Measurements from ENCODE around the gene TMEM132C.
A peak's percentile ranks its signal among the peaks of the same experiment; 100 is the strongest.

TMEM132C gene

DNA sequence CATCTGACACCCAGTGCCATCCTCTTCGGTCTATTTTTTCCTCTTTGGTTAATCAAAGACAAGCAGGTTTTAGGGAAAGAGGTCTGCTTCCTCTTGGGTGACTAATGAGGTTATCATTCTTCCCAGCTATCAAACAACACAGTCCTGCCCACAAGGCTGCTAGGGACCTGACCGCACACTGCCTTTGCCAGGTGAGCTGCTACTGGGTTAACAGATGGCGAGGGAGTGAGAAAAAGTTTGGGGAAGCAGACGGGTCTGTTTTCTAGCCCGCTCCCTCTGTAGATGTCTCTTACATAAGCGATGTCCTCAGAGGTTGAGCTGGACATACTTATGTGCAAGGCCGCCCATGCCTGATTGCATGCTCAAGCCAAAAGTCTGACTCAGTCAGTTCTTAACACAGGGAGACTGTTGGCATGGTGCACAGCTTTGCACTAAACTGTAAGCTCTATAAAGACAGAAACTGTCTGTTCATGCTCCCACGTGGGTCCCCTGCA, 462.7 kb downstream of the TMEM132C start:
- peak; percentile 52 for DNase-seq

DNA sequence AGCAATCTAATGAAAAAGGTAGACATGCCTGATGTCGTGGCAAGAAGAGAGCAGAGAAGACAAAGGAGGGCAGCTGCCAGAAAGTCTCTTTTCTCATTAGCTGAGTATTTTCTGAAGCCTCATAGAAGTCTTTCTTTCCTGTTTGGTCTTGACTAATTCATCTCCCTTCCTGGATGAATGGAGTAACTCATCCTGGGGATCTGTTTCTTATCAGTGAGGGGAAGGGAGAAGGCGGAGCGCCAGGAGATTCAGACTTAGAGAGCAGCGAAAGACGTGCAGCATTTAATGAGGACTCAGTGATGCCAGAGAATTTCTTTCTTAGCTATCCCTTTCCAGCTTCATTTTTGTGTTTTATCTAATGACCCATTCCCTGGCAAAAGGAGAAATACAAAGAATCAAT, 467.4 kb downstream of the TMEM132C start:
- DNase-seq, result no peak

DNA sequence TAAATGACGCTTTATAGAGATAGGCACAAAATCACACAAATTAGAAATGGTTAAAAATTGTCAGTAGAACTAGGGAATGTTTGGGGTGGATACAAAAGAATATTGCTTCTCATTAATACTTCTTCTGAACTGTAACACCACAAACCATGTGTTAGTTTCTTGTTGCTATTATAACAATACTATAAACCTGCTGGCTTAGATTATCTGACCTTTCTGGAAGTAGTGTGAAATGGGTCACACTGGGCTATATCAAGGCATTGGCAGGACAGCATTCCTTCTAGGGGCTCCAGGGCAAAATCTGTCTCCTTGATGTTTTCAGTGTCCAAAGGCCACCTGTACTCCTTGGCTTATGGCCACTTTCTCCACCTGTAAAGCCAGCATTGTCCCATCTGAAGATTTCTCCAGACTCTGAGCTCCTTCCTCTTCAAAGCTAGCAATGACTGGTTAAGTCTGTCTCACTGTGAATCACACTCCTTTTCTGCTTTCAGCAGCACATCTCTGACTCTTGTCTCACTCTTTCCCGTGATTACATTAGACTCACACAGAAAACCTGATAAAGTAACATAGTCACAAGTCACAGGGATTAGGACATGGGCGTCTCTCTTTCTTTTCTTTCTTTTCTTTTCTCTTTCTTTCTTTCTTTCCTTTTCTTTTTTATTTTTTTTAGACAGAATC, 470.5 kb downstream of the TMEM132C start:
- no peak for DNase-seq

DNA sequence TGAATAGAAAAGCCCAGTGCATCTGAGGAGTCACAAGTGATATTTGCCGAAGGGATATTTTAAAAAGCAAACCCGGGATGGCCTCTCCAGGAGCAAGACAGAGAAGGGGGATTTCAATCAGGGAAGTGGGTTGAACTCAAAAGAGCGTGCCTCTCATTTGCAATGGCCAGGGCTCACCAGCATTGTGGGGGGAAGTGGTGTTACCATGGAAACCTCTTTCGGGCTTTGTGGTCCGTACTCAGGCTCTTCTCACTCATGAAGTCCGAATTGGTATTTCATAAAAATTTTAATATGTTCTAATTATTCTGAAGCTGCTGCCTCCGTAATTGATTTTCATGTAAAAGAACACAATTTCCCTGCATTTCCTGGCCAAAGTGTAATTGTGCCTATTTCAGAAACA, 476.9 kb downstream of the TMEM132C start:
- DNase-seq, result no peak

DNA sequence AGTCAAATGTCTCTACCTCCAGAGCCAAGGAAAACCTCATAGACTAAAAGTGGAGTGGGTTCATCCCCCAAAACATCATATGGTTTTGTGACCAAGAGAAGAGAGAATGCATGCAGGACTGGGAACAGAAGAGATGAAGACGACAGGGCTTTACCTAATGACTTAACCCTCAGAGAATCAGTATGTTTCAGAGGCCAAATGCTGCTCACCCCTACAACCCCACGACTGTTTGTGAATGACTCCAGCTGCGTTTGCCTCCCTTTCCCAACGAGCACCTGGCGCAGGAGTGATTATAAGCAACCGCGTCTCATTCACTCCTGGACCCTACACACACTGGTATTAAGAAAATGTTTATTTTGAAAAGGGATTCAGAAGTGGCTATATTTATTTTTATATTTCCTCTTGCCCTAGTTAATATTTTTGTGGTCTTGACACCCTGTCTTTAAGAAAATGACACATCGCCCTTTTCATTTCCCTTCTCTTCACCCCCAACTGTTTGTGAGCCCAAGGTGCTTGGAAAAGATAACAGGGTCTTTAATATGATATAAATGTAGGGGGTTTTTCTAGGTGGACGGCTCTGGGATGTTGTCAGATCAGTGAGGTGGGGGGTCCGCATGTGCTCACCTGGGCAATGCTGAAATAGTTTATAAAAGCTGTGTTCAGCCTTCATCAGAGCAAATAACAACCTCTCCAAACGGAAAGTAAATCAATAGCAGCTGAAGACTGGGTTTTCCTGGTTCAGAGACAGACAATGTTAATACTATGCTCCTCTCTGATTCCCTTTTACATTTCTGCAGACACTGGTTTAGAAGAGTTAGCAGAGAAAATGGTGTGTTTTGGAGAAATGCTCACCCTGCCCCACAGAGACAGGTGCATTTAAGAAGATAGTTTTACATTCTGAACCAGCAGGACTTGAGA, 479.1 kb downstream of the TMEM132C start:
- DNase-seq, result no peak

DNA sequence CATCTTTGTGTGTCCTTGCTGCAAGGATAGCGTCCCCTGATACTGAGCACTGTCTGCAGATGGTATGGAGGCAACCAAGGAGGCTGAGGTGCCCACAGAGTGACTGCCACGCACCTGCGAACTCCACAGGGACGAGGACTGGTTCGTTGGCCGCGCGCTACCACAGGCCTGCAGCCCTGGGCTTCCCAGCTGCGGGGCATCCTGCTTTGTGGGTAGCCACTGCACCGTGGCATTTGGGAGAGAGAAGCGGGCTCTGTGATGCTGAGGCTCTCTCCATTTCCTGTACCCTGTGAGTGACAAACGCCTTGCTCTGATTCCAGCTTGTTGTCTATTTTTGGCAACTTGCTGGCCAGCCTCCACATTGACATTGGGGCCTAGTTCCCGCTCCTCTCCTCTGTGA, 480.5 kb downstream of the TMEM132C start:
- no peak for DNase-seq

DNA sequence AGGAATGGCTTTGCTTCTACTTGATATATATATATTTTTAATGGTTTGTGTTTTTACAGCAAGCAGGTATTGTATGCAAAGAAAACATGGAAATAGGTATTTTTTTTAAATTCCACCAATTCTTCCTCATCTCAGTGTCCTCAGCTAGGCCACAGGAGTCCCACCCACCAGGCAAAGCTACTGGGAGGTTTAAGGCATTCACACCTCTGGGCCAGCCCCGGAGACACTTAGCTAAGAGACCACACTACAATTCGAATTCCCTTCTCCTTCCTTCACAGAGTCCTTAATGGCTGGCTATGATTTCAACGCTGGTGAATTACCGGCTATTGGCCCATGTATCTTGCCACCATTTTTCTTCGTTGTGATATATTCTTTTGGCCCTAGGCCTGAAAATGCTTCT, 485.4 kb downstream of the TMEM132C start:
- no peak for DNase-seq

DNA sequence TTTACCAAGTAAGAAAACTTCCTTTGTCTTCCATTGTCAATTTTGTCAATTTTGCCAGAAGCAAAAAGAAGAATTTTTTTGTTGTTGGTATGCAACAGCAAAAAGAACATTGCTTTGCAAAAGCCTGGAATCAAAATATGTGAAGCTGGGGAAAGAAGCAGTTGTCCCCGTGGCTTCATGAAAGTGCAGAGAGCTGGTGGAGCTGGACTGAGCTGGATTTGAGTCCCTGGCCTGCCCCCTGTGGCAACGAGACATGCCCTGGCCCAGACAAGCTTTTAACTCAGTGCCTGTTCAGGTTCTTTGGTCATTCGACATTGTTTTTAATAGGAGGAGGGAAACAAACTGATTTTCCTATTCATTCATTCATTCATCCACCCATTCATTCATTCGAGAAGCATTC, 486.5 kb downstream of the TMEM132C start:
- DNase-seq, result no peak

DNA sequence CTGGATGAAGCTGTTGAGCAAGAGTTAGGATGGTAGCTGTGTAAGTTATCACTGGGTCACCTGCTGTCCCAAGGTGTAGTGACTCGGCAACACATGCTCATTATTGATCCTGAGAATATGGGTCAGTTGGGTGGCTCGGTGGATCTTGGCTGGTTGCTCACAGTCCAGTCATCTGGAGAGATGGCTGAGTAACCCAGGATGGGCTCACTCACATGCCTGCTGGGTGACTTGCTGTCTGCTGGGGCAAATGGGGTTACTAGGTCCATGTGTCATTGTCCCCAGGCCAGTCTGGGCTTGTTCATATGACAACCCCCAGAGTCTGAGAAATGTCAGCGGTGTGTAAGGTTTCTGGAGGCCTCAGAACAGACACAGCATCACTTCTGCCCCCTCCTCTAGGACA, 487.3 kb downstream of the TMEM132C start:
- no peak for DNase-seq

DNA sequence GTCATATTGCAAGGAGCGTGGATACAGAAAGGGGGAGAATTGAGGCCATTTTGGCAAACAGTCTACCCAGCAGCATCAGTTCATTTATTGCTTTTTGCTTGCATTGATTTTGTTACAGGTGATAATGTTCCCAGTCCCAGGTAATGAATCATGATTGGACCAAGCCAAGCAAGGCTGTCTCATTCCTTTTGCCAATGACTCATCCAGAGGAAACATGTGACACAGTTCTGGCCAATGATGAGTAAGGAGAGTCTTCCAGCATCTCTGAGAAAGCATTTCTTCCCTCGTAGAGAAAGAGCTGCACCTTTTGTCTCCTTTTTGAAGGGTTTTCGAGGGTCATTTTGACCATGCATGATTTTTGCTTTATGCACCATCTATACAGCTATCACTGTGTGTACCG, 488.6 kb downstream of the TMEM132C start:
- DNase-seq, result no peak

Measured in kidney glomerular epithelial cell (primary cell).